H1 (cell line): ENCODE results near the gene DDX23. TPM values are rescaled to one million over a fixed set of nuclear protein-coding genes. Genes with fewer than 3 reads are reported as not detected.

ENCODE experiments used
- CTCF ChIA-PET: fragments of 300-600 bp; sonication (Branson Sonifier 250); formaldehyde crosslinking; loops from one replicate; lab custom pipeline; 2021; ENCODE audit not compliant: partially characterized antibody; lab: Charles Lee
- POLR2A ChIA-PET: fragments of 300-600 bp; sonication (Branson Sonifier 250); formaldehyde crosslinking; loops from one replicate; lab custom pipeline; 2021; ENCODE audit warnings: inconsistent platforms; ENCODE audit not compliant: partially characterized antibody; lab: Charles Lee
- DNase-seq, 2 experiments: peaks; one replicate each; pipeline versions ENCODE4 v3.0.0 to v3.0.0-alpha.2; 2010 to 2022; ENCODE audit warnings: low spot score in 2 of 2, low read depth in 1 of 2, mixed read lengths in 1 of 2
- FAIRE-seq: peaks from 2 replicates; lab custom pipeline; 2011; peaks lifted over from hg19 to GRCh38; lab: Jason Lieb, UNC
- H2AFZ ChIP-seq: 2 replicates; pipeline ENCODE4 v1.8.1; 2012; ENCODE audit warnings: low read length, inconsistent platforms
- H2AK5ac ChIP-seq: 2 replicates; pipeline ENCODE4 v1.6.1; 2013; ENCODE audit warnings: low read depth, low read length
- H2BK120ac ChIP-seq: replicated peaks from 2 replicates; pipeline ENCODE3; 2013; ENCODE audit warnings: low read depth, low read length, inconsistent platforms
- H2BK12ac ChIP-seq: 2 replicates; pipeline ENCODE4 v1.6.1; 2013; ENCODE audit warnings: low read depth, low read length
- H2BK15ac ChIP-seq: 2 replicates; pipeline ENCODE4 v1.6.1; 2013; ENCODE audit warnings: low read length
- H2BK20ac ChIP-seq: 2 replicates; pipeline ENCODE4 v1.6.1; 2013; ENCODE audit warnings: low read length
- H2BK5ac ChIP-seq: 2 replicates; pipeline ENCODE4 v1.6.1; 2013; ENCODE audit warnings: low read depth, low read length
- H3K14ac ChIP-seq: 2 replicates; pipeline ENCODE4 v1.6.1; 2013; ENCODE audit warnings: inconsistent platforms; ENCODE audit not compliant: insufficient read length
- H3K18ac ChIP-seq: 2 replicates; pipeline ENCODE4 v1.6.1; 2013; ENCODE audit warnings: low read length; ENCODE audit errors: extremely low read depth
- H3K23ac ChIP-seq: 2 replicates; pipeline ENCODE4 v1.6.1; 2013; ENCODE audit warnings: inconsistent platforms; ENCODE audit not compliant: insufficient read length
- H3K23me2 ChIP-seq: 2 replicates; pipeline ENCODE4 v1.6.1; 2013; ENCODE audit warnings: low read depth, low read length
- H3K27ac ChIP-seq: 2 replicates; pipeline ENCODE4 v1.6.1; 2011; ENCODE audit warnings: low read depth, low read length, inconsistent platforms
- H3K27me3 ChIP-seq, 4 experiments: replicated peaks in 1 of 4; 1 replicate in 1 of 4; 2 replicates in 3 of 4; pipeline versions ENCODE4 v1.6.1 to v1.8.1; 2011 to 2013; ENCODE audit warnings: low read length in 3 of 4, mild to moderate bottlenecking in 3 of 4, inconsistent platforms in 2 of 4, mixed read lengths in 2 of 4, moderate library complexity in 1 of 4; ENCODE audit not compliant: control insufficient read depth in 3 of 4, insufficient read depth in 3 of 4; ENCODE audit errors: extremely low read depth in 1 of 4
- H3K36me3 ChIP-seq, 4 experiments: 2 replicates each; pipeline versions ENCODE4 v1.6.1 to v1.8.1; 2011 to 2013; ENCODE audit warnings: mild to moderate bottlenecking in 4 of 4, low read length in 3 of 4, moderate library complexity in 2 of 4, control low read depth in 1 of 4, inconsistent platforms in 1 of 4; ENCODE audit not compliant: insufficient read depth in 4 of 4, control insufficient read depth in 2 of 4
- H3K4ac ChIP-seq: replicated peaks from 2 replicates; pipeline ENCODE3; 2013; ENCODE audit warnings: low read length, low read depth, mixed read lengths, inconsistent platforms; ENCODE audit not compliant: insufficient read length
- H3K4me1 ChIP-seq, 4 experiments: replicated peaks in 1 of 4; 1 replicate in 1 of 4; 2 replicates in 3 of 4; pipeline versions ENCODE4 v1.6.1 to v1.8.1; 2011 to 2013; ENCODE audit warnings: low read length in 3 of 4, inconsistent platforms in 2 of 4, mixed read lengths in 1 of 4; ENCODE audit not compliant: insufficient read depth in 4 of 4, control insufficient read depth in 3 of 4
- H3K4me2 ChIP-seq, 2 experiments: 2 replicates each; pipeline versions ENCODE4 v1.6.1 to v1.8.1; 2011 to 2013; ENCODE audit warnings: low read depth in 2 of 2, low read length in 2 of 2, control low read depth in 1 of 2, inconsistent platforms in 1 of 2, mild to moderate bottlenecking in 1 of 2; ENCODE audit not compliant: insufficient read depth in 1 of 2
- H3K4me3 ChIP-seq, 4 experiments: fragments of 200-600, 300-600 bp in 1 of 4; sonication (generic), shearing (Covaris generic), sonication (Bioruptor Twin) in 1 of 4; 2 replicates each; pipeline versions ENCODE4 v1.5.1 to v1.8.1; 2011 to 2016; ENCODE audit warnings: low read length in 4 of 4, low read depth in 3 of 4, control low read depth in 2 of 4, inconsistent platforms in 2 of 4, mild to moderate bottlenecking in 2 of 4, mixed read lengths in 1 of 4, moderate library complexity in 1 of 4; ENCODE audit not compliant: insufficient read depth in 2 of 4; ENCODE audit errors: extremely low read depth in 1 of 4
- H3K56ac ChIP-seq: replicated peaks from 2 replicates; pipeline ENCODE3; 2013; ENCODE audit warnings: low read depth, mild to moderate bottlenecking, mixed read lengths, low read length, inconsistent platforms; ENCODE audit not compliant: insufficient read length
- H3K79me1 ChIP-seq: 2 replicates; pipeline ENCODE4 v1.6.1; 2013; ENCODE audit warnings: low read depth, low read length, control low read depth
- H3K79me2 ChIP-seq, 2 experiments: 2 replicates each; pipeline versions ENCODE4 v1.6.1 to v1.8.1; 2012 to 2013; ENCODE audit warnings: low read length in 2 of 2, mild to moderate bottlenecking in 2 of 2, inconsistent platforms in 1 of 2; ENCODE audit not compliant: insufficient read depth in 2 of 2, control insufficient read depth in 1 of 2
- H3K9ac ChIP-seq, 4 experiments: replicated peaks in 1 of 4; 1 replicate in 1 of 4; 2 replicates in 3 of 4; pipeline versions ENCODE4 v1.6.1 to v1.8.1; 2011 to 2013; ENCODE audit warnings: low read depth in 3 of 4, low read length in 3 of 4, control low read depth in 2 of 4, mild to moderate bottlenecking in 2 of 4, moderate library complexity in 2 of 4, inconsistent platforms in 1 of 4; ENCODE audit errors: extremely low read depth in 1 of 4
- H3K9me3 ChIP-seq, 2 experiments: 2 replicates each; pipeline versions ENCODE4 v1.6.1 to v1.8.1; 2012 to 2013; ENCODE audit warnings: mild to moderate bottlenecking in 2 of 2, moderate library complexity in 2 of 2, control low read depth in 1 of 2, inconsistent platforms in 1 of 2, low read depth in 1 of 2, low read length in 1 of 2, mixed read lengths in 1 of 2; ENCODE audit not compliant: insufficient read depth in 2 of 2
- H4K20me1 ChIP-seq, 2 experiments: replicated peaks in 1 of 2; 2 replicates each; pipeline versions ENCODE3 to v1.8.1; 2011 to 2013; ENCODE audit warnings: inconsistent platforms in 2 of 2, low read length in 2 of 2, mild to moderate bottlenecking in 1 of 2; ENCODE audit not compliant: insufficient read depth in 2 of 2, control insufficient read depth in 1 of 2
- H4K5ac ChIP-seq: 2 replicates; pipeline ENCODE4 v1.6.1; 2013; ENCODE audit warnings: low read length, low read depth, mixed read lengths, inconsistent platforms; ENCODE audit not compliant: insufficient read length
- H4K8ac ChIP-seq: 2 replicates; pipeline ENCODE4 v1.8.0; 2013; ENCODE audit warnings: mild to moderate bottlenecking, moderate library complexity, low read length, inconsistent platforms; ENCODE audit not compliant: insufficient read depth; ENCODE audit errors: extremely low read depth
- H4K91ac ChIP-seq: replicated peaks from 2 replicates; pipeline ENCODE3; 2013; ENCODE audit warnings: low read length, mixed read lengths, inconsistent platforms; ENCODE audit not compliant: insufficient read length
- EGR1 ChIP-seq: IDR thresholded peaks from 2 replicates; pipeline ENCODE4 v1.6.1; 2011; ENCODE audit warnings: low read depth, low read length, borderline replicate concordance
- NANOG ChIP-seq: IDR thresholded peaks from 2 replicates; pipeline ENCODE4 v1.6.1; 2011; ENCODE audit warnings: low read length, low read depth, mild to moderate bottlenecking, inconsistent platforms; ENCODE audit not compliant: insufficient read depth, poor library complexity, severe bottlenecking
- RAD21 ChIP-seq, 2 experiments: IDR thresholded peaks in 1 of 2; conservative IDR thresholded peaks in 1 of 2; 2 replicates each; pipeline ENCODE4 v1.6.1; 2011; ENCODE audit warnings: low read depth in 2 of 2, low read length in 2 of 2, improper control_type of control experiment in 1 of 2, inconsistent platforms in 1 of 2, mild to moderate bottlenecking in 1 of 2, moderate library complexity in 1 of 2
- SIN3A ChIP-seq, 2 experiments: IDR thresholded peaks in 1 of 2; conservative IDR thresholded peaks in 1 of 2; 2 replicates each; pipeline ENCODE4 v1.6.1; 2011 to 2012; ENCODE audit warnings: low read length in 2 of 2, improper control_type of control experiment in 1 of 2, low read depth in 1 of 2, mild to moderate bottlenecking in 1 of 2
- TCF12 ChIP-seq: IDR thresholded peaks from 2 replicates; pipeline ENCODE4 v1.6.1; 2011; ENCODE audit warnings: low read depth, mild to moderate bottlenecking, low read length
- WGBS, 2 experiments: shearing (Covaris generic) in 1 of 2; methylation state at CpG; one replicate each; pipeline versions ENCODE4 v1.1.6 to v1.1.7; 2013 to 2015; ENCODE audit warnings: low lambda C conversion rate in 2 of 2, mixed read lengths in 2 of 2, inconsistent platforms in 1 of 2, low coverage in 1 of 2, missing lambda C conversion rate in 1 of 2; ENCODE audit not compliant: insufficient replicate concordance in 2 of 2, insufficient coverage in 1 of 2, insufficient read length in 1 of 2; ENCODE audit errors: extremely low coverage in 1 of 2, missing lambda C conversion rate in 1 of 2; 5-methylcytosine and 5-hydroxymethylcytosine counted together
- polyA plus RNA-seq, 7 experiments: library from polyadenylated mRNA; depleted of rRNA in 3 of 7; stranded (reverse) in 5 of 7; unstranded in 2 of 7; fragments of >200 nt in 5 of 7; fragments of 200-250 nt in 2 of 7; gene quantifications; 1 replicate in 5 of 7; 2 replicates in 1 of 7; 4 replicates in 1 of 7; pipeline versions ENCODE4 v1.2.1 to v1.2.3, GENCODE V29; 2011 to 2013; ENCODE audit warnings: missing spikeins in 2 of 7, mixed read lengths in 2 of 7
- total RNA-seq: library from RNA; stranded (reverse); fragmentation: NEBNext Ultra II Directional; extraction: Animal tissue kit (Norgen Biotek cat#: 25700); gene quantifications from 2 replicates; pipeline ENCODE4 v1.2.1, GENCODE V29; 2021

DDX23 gene
- total and polyA plus RNA-seq, 2 of the 8 experiments (the other 6 are each of a cell fraction or from before 2014, with no cell fraction given), result 43.5 to 107 TPM

DNA sequence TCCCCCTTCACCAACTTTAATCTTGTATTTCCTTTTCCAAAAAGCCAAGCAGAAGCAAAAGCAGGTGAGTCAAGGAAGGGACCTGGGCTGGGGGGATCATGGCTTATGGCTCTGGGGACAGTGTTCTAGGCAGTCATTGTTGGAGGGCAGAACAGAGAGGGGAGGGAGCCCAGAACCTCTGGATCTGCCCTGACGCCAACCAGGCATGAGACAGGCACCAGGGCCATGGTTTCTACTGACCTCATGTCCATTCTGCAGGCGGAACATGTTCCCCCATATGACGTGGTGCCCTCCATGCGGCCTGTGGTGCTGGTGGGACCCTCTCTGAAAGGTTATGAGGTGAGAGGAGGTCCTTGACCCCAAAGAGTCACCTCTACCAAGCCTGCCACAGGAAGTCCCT is 27.1 kb downstream of the DDX23 start:
- TF ChIP-seq EGR1 (no peak), SIN3A (conservative IDR thresholded peaks at IDR 0.05 in 1 of 2, IDR thresholded peaks at IDR 0.05 in 1 of 2; ENCODE audit: low read depth in 1 of 2, low read length in 2 of 2) (no peak), NANOG (no peak), TCF12 (no peak), RAD21 (IDR thresholded peaks at IDR 0.05 in 1 of 2, conservative IDR thresholded peaks at IDR 0.05 in 1 of 2; ENCODE audit: low read depth in 2 of 2, low read length in 2 of 2) (no peak)
- TF ChIP-seq, all 59 proteins: peak for 0
- WGBS, 2 experiments, result 88% methylated on average over 4 of the region's 4 CpGs; no CpG with 5 or more reads in 1 of the 2 experiments

More for the DNA sequence above, 27.1 kb downstream of the DDX23 start:
- Histone ChIP-seq H4K20me1 (peaks cover 5 to 9% of the 10 kb centered on the region in 2 experiments), H2BK15ac (no peak overlapping the region), H3K27ac (no peak overlapping the region), H2BK20ac (no peak overlapping the region), H3K23ac (no peak overlapping the region), H3K4me3 (no peak overlapping the region), H3K79me1 (no peaks in the 10 kb centered on the region), H3K79me2 (no peaks in the 10 kb centered on the region), H2BK12ac (no peak overlapping the region), H3K18ac (no peak overlapping the region), H3K23me2 (peaks cover 3% of the 10 kb centered on the region; the same call in 1 of the 2 replicates), H3K4me2 (no peak overlapping the region), H3K4ac (no peak overlapping the region), H3K36me3 (peaks cover 9 to 25% (median 18%) of the 10 kb centered on the region in 4 experiments; a peak in 7 of 8 replicates), H3K9me3 (no peaks in the 10 kb centered on the region), H4K91ac (no peak overlapping the region), H3K4me1 (peaks cover 0 to 8% (median under 1%) of the 10 kb centered on the region in 4 experiments; a peak in 1 of 7 replicates), H4K8ac (no peak overlapping the region), H3K9ac (no peak overlapping the region), H3K27me3 (peaks cover 0 to 7% (median 3%) of the 10 kb centered on the region in 4 experiments; a peak in 3 of 7 replicates), H3K14ac (no peak overlapping the region), H2BK120ac (no peak overlapping the region), H3K56ac (no peak overlapping the region), H4K5ac (no peak overlapping the region), H2AK5ac (no peak overlapping the region), H2BK5ac (no peak overlapping the region), H2AFZ (no peak overlapping the region)
- FAIRE-seq (no peak), DNase-seq (no peak)
- ChIA-PET CTCF (interaction anchor here (0.6 to 10.1 kb wide), 2 partner anchors 9 to 64 kb away, joined by 3 to 121 read pairs; partner anchors contain the start of gene CACNB3), POLR2A (interaction anchor here (1.7 to 7.6 kb wide), 2 partner anchors 14 to 40 kb away, joined by 5 to 47 read pairs; partner anchors contain the start of gene RND1)
